GM12878 (cell line): ENCODE measurements around the gene PPOX. TPM values are rescaled to one million over a fixed set of nuclear protein-coding genes. Genes with fewer than 3 reads are reported as not detected.

Source experiments
- DPF2 ChIP-seq: fragments of 450-650 bp; IDR thresholded peaks from 2 replicates; pipeline ENCODE4 v1.6.1; 2017; ENCODE audit warnings: mild to moderate bottlenecking
- ELK1 ChIP-seq: IDR thresholded peaks from 2 replicates; pipeline ENCODE4 v1.6.1; 2012; ENCODE audit warnings: low read depth, low read length, improper control_type of control experiment
- ETV6 ChIP-seq, 2 experiments: fragments of 450-650 bp in 1 of 2; IDR thresholded peaks in 1 of 2; conservative IDR thresholded peaks in 1 of 2; 2 replicates each; pipeline ENCODE4 v1.6.1; 2014; ENCODE audit warnings: antibody characterized with exemption in 1 of 2, borderline replicate concordance in 1 of 2, low read depth in 1 of 2, mild to moderate bottlenecking in 1 of 2, moderate library complexity in 1 of 2
- FOXM1 ChIP-seq: IDR thresholded peaks from 2 replicates; pipeline ENCODE4 v1.6.1; 2012; ENCODE audit warnings: low read depth, mild to moderate bottlenecking, inconsistent platforms, low read length, moderate library complexity
- HDGF ChIP-seq: fragments of 450-650 bp; IDR thresholded peaks from 2 replicates; pipeline ENCODE4 v1.6.1; 2016; ENCODE audit warnings: antibody characterized with exemption
- IRF3 ChIP-seq: fragments of 450-650 bp; IDR thresholded peaks from 2 replicates; pipeline ENCODE4 v1.6.1; 2014; ENCODE audit warnings: mild to moderate bottlenecking
- JUND ChIP-seq: IDR thresholded peaks from 2 replicates; pipeline ENCODE4 v1.6.1; 2012; ENCODE audit warnings: low read depth, mild to moderate bottlenecking, low read length, improper control_type of control experiment, moderate library complexity
- KAT2A ChIP-seq: conservative IDR thresholded peaks from 2 replicates; pipeline ENCODE4 v1.6.1; 2011; ENCODE audit warnings: low read depth, low read length; ENCODE audit not compliant: control insufficient read depth
- MTA3 ChIP-seq: IDR thresholded peaks from 2 replicates; pipeline ENCODE4 v1.6.1; 2012; ENCODE audit warnings: low read length, inconsistent platforms, borderline replicate concordance
- NR2F1 ChIP-seq: fragments of 450-650 bp; conservative IDR thresholded peaks from 2 replicates; pipeline ENCODE4 v1.6.1; 2017; ENCODE audit warnings: mild to moderate bottlenecking
- PAX5 ChIP-seq: IDR thresholded peaks from 2 replicates; pipeline ENCODE4 v1.6.1; 2011; ENCODE audit warnings: low read depth, low read length, borderline replicate concordance
- PAX8 ChIP-seq: fragments of 450-650 bp; IDR thresholded peaks from 2 replicates; pipeline ENCODE4 v1.6.1; 2017; ENCODE audit warnings: mild to moderate bottlenecking, moderate library complexity
- PML ChIP-seq: IDR thresholded peaks from 2 replicates; pipeline ENCODE4 v1.6.1; 2012; ENCODE audit warnings: low read length, inconsistent platforms
- POLR2AphosphoS5 ChIP-seq: IDR thresholded peaks from 2 replicates; pipeline ENCODE4 v1.6.1; 2011; ENCODE audit warnings: mild to moderate bottlenecking, low read length, inconsistent platforms
- SREBF2 ChIP-seq: IDR thresholded peaks from 2 replicates; pipeline ENCODE4 v1.6.1; 2012; ENCODE audit warnings: mild to moderate bottlenecking, low read length
- USF1 ChIP-seq: IDR thresholded peaks from 2 replicates; pipeline ENCODE4 v1.6.1; 2011; ENCODE audit warnings: borderline replicate concordance, low read depth, mild to moderate bottlenecking, moderate library complexity, mixed read lengths, low read length; ENCODE audit not compliant: insufficient read depth; ENCODE audit errors: extremely low read length
- ZNF217 ChIP-seq: fragments of 450-650 bp; IDR thresholded peaks from 2 replicates; pipeline ENCODE4 v1.6.1; 2017; ENCODE audit warnings: antibody characterized with exemption, mild to moderate bottlenecking
- ZNF24 ChIP-seq: fragments of 450-650 bp; IDR thresholded peaks from 2 replicates; pipeline ENCODE4 v1.6.1; 2017; ENCODE audit warnings: antibody characterized with exemption, mild to moderate bottlenecking
- ZNF274 ChIP-seq: IDR thresholded peaks from one replicate; pipeline ENCODE4 v1.8.0; 2011; ENCODE audit not compliant: insufficient read length, insufficient read depth
- ZNF592 ChIP-seq: fragments of 450-650 bp; IDR thresholded peaks from 2 replicates; pipeline ENCODE4 v1.6.1; 2017; ENCODE audit warnings: mild to moderate bottlenecking, moderate library complexity
- ZZZ3 ChIP-seq: IDR thresholded peaks from 2 replicates; pipeline ENCODE4 v1.6.1; 2011; ENCODE audit warnings: low read depth; ENCODE audit not compliant: control insufficient read depth, insufficient read length
- polyA plus RNA-seq, 11 experiments: library from polyadenylated mRNA; depleted of rRNA in 4 of 11; unstranded in 6 of 11; stranded (reverse) in 5 of 11; fragments of >200 nt; fragmentation: Nextera tagmentation in 4 of 11; fragmentation: Illumina TruSeq in 1 of 11; extraction: Ambion mirVana in 4 of 11; extraction: Trizol in 1 of 11; gene quantifications; 1 replicate in 1 of 11; 2 replicates in 10 of 11; pipeline versions ENCODE4 v1.2.1 to v1.2.3, GENCODE V29; 2011 to 2016; ENCODE audit warnings: inconsistent platforms in 2 of 11, missing spikeins in 2 of 11, low read depth in 1 of 11
- total RNA-seq, 4 experiments: library from RNA; depleted of rRNA in 3 of 4; stranded (reverse); fragments of >200 nt in 3 of 4; fragmentation: Illumina TruSeq in 1 of 4; extraction: Trizol in 1 of 4; gene quantifications; 2 replicates each; pipeline versions ENCODE4 v1.2.1 to v1.2.3, GENCODE V29; 2013 to 2021
- TF ChIP-seq, protein P1 (sequence below): fragments of 450-650 bp; conservative IDR thresholded peaks from 2 replicates; pipeline ENCODE4 v1.6.1; 2017; ENCODE audit warnings: mild to moderate bottlenecking, moderate library complexity

PPOX gene
- total and polyA plus RNA-seq, 10 of the 15 experiments (the other 5 are each of a cell fraction or from before 2014, with no cell fraction given): 8.9 to 31.5 (median 20.3) TPM

DNA sequence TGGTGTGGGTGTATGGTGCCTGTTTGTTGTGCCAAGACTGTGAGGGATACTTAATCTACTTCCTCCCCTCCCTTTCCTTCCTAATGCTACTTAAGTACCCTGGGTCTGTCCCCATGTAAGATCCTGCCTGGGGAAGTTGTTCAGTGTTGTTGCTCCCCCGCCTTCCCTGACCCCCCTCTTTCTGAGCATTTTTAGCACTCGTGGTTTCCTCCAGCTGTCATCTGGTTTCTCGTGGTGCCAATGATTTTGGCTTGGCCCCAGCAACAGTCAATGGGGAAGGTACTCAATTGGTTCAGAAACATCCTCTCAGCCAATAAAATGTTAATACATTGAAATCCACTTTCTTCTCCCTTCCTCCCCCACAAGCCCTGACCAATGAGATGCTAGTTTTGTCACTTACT is 19.1 kb downstream of the PPOX start (continued):
- TF ChIP-seq JUND (peak; percentile 12; the same call in 1 of the 2 replicates), ELK1 (no peak), ZNF592 (no peak), MTA3 (no peak), ZZZ3 (no peak), ETV6 (conservative IDR thresholded peaks at IDR 0.05 in 1 of 2, IDR thresholded peaks at IDR 0.05 in 1 of 2; ENCODE audit: borderline replicate concordance in 1 of 2, low read depth in 1 of 2) (peak in 1 of 2 experiments; percentile 75; a peak in 2 of 4 replicates), DPF2 (no peak), NR2F1 (no peak), IRF3 (no peak; the same call in 1 of the 2 replicates), ZNF274 (no peak), ZNF217 (no peak), PAX8 (no peak), ZNF24 (no peak), FOXM1 (peak; percentile 76), POLR2AphosphoS5 (no peak), HDGF (no peak; the same call in 1 of the 2 replicates), USF1 (no peak), KAT2A (no peak), SREBF2 (no peak), PAX5 (peak; percentile 65; the same call in 1 of the 2 replicates), PML (peak; percentile 50; the same call in 1 of the 2 replicates)
- TF ChIP-seq, protein P1, sequence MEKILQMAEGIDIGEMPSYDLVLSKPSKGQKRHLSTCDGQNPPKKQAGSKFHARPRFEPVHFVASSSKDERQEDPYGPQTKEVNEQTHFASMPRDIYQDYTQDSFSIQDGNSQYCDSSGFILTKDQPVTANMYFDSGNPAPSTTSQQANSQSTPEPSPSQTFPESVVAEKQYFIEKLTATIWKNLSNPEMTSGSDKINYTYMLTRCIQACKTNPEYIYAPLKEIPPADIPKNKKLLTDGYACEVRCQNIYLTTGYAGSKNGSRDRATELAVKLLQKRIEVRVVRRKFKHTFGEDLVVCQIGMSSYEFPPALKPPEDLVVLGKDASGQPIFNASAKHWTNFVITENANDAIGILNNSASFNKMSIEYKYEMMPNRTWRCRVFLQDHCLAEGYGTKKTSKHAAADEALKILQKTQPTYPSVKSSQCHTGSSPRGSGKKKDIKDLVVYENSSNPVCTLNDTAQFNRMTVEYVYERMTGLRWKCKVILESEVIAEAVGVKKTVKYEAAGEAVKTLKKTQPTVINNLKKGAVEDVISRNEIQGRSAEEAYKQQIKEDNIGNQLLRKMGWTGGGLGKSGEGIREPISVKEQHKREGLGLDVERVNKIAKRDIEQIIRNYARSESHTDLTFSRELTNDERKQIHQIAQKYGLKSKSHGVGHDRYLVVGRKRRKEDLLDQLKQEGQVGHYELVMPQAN: no peak
